ENCODE measurements around the gene NBAS. TPM values are rescaled to one million over a fixed set of nuclear protein-coding genes. Genes with fewer than 3 reads are reported as not detected.

The NBAS gene
- total RNA-seq, 1 experiment from 2014 or later, result 32.5 TPM

DNA sequence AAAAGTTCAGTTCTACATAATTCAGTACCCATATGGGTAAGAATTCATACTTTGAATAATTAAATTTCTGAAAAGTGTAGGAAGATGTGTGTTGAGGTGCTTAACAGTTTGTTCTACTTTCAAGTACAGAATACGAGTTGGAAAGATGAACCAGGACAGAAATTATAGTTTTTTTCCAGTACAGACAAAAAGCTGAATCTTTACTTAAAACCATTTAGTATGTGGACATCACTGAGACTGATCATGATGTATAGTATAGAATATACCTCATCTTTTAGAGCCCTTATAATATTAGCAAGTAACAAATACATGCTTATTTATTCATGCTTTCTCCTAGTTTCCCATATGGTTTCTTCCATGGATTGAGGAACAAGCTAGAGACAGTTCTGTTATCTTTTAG is 40.5 kb upstream of the NBAS start:
- no peaks in the 10 kb centered on the region for H3K4me1 Mint-ChIP-seq
- Histone ChIP-seq H3K4me2 (ENCODE audit: insufficient read depth, insufficient read length, low read length) (no peak overlapping the region), H2BK120ac (ENCODE audit: low read depth, low read length, poor library complexity, severe bottlenecking) (no peak overlapping the region), H3K18ac (ENCODE audit: insufficient read length, low read depth, low read length) (no peak overlapping the region), H3K23ac (ENCODE audit: insufficient read length, low read depth, low read length) (no peak overlapping the region), H3K27me3 (ENCODE audit: insufficient read depth, low read length) (no peaks in the 10 kb centered on the region), H2BK5ac (ENCODE audit: insufficient read length, low read length) (no peak overlapping the region), H2BK20ac (ENCODE audit: low read depth, low read length, poor library complexity, severe bottlenecking) (no peak overlapping the region), H4K91ac (ENCODE audit: insufficient read length, low read depth, low read length) (no peak overlapping the region), H3K9me3 (ENCODE audit: control insufficient read depth, low read depth, low read length) (no peaks in the 10 kb centered on the region), H3K79me2 (ENCODE audit: insufficient read depth, low read length) (no peaks in the 10 kb centered on the region), H3K23me2 (ENCODE audit: insufficient read length, low read depth, low read length, poor library complexity, severe bottlenecking) (no peaks in the 10 kb centered on the region), H3K27ac (ENCODE audit: insufficient read length, low read depth, low read length) (no peak overlapping the region), H2BK15ac (ENCODE audit: low read depth, low read length) (no peak overlapping the region), H2AFZ (ENCODE audit: low read length) (no peak overlapping the region), H3K14ac (ENCODE audit: insufficient read depth, low read length) (no peak overlapping the region), H2AK5ac (ENCODE audit: insufficient read length, low read length) (no peak overlapping the region), H4K20me1 (ENCODE audit: control insufficient read depth, insufficient read depth, insufficient read length) (no peaks in the 10 kb centered on the region), H3T11ph (ENCODE audit: low read length) (no peak overlapping the region), H2BK12ac (ENCODE audit: insufficient read length, low read depth, low read length) (no peak overlapping the region), H4K8ac (replicated peaks; ENCODE audit: insufficient read length, low read depth, low read length) (no peak overlapping the region), H3K79me1 (ENCODE audit: insufficient read depth, low read depth, low read length, poor library complexity, severe bottlenecking) (no peaks in the 10 kb centered on the region), H3K4ac (ENCODE audit: low read depth, low read length) (no peak overlapping the region), H4K5ac (ENCODE audit: insufficient read length, low read depth, low read length) (no peak overlapping the region), H3K4me1 (ENCODE audit: insufficient read depth, low read length) (no peaks in the 10 kb centered on the region), H3K9ac (ENCODE audit: extremely low read depth, insufficient read length, low read length) (no peak overlapping the region), H3K56ac (ENCODE audit: insufficient read length, low read depth, low read length) (no peak overlapping the region)
- no peak for DNase-seq
- H3K27me3 Mint-ChIP-seq (ENCODE audit: low read depth), result no peaks in the 10 kb centered on the region
- no peak overlapping the region for H3K27ac Mint-ChIP-seq
- WGBS (ENCODE audit: extremely low coverage, insufficient read length, low lambda C conversion rate), result no CpG with 5 or more reads among the region's 1 CpG
- H3K36me3 Mint-ChIP-seq (ENCODE audit: insufficient read depth in 1 of 3, low read depth in 3 of 3), result peaks cover 55 to 90% (median 87%) of the 10 kb centered on the region in 3 experiments
- no peak overlapping the region for H3K4me3 Mint-ChIP-seq
- no peaks in the 10 kb centered on the region for H3K9me3 Mint-ChIP-seq
- TF ChIP-seq CTCF (conservative IDR thresholded peaks at IDR 0.05), result no peak
